H7 (cell line): ENCODE results near the gene TSPAN10. TPM values are rescaled to one million over a fixed set of nuclear protein-coding genes. Genes with fewer than 3 reads are reported as not detected.
A peak's percentile ranks its signal among the peaks of the same experiment; 100 is the strongest.

Experiments used
- DNase-seq: peaks from one replicate; pipeline ENCODE4 v3.0.0; 2012
- H3K27me3 ChIP-seq: 2 replicates; pipeline ENCODE4 v1.6.0; 2011; ENCODE audit warnings: mild to moderate bottlenecking, low read length; ENCODE audit not compliant: control insufficient read depth, insufficient read depth
- H3K36me3 ChIP-seq: replicated peaks from 2 replicates; pipeline ENCODE4 v1.5.1; 2011; ENCODE audit warnings: low read length; ENCODE audit not compliant: control insufficient read depth, insufficient read depth
- H3K4me3 ChIP-seq: 2 replicates; pipeline ENCODE4 v1.5.1; 2011; ENCODE audit warnings: low read depth, mild to moderate bottlenecking, control low read depth, low read length, moderate library complexity; ENCODE audit not compliant: insufficient read depth
- total RNA-seq: library from RNA; depleted of rRNA; stranded (reverse); fragments of >200 nt; shearing (Covaris generic); gene quantifications from 2 replicates; pipeline ENCODE4 v1.2.3, GENCODE V29; 2014

TSPAN10 gene
- total RNA-seq, 1 experiment from 2014 or later = 0.76 TPM

- Histone ChIP-seq H3K4me3 (peak overlapping the region; percentile 97), H3K27me3 (no peaks in the 10 kb centered on the region), H3K36me3 (peaks cover 15% of the 10 kb centered on the region)
- DNase-seq = peak; percentile 54
These were observed 45.7 kb downstream of the TSPAN10 start for GRCh38 chr17:81682565-81683207.

- H3K4me3 ChIP-seq = peak overlapping the region; percentile 97
- peaks cover 15% of the 10 kb centered on the region for H3K36me3 ChIP-seq
- no peaks in the 10 kb centered on the region for H3K27me3 ChIP-seq
- DNase-seq = no peak
These were observed 46.2 kb downstream of the TSPAN10 start for GRCh38 chr17:81683208-81683583.

GRCh38 chr17:81683584-81684441, 46.8 kb downstream of the TSPAN10 start, which contains the start of the genes ARL16 and HGS:
TSS of gene ARL16 (minus strand) at chr17:81683797. CDS start at chr17:81683753, 44 bp downstream.
TSS of gene HGS (plus strand) at chr17:81684011. CDS start at chr17:81684067, 56 bp downstream.
- H3K27me3 ChIP-seq = no peaks in the 10 kb centered on the region
- peaks cover 19% of the 10 kb centered on the region for H3K36me3 ChIP-seq
- DNase-seq = peak; percentile 100
- H3K4me3 ChIP-seq = peak within 1 kb of the TSS; percentile 97

- Histone ChIP-seq H3K36me3 (peaks cover 21% of the 10 kb centered on the region), H3K4me3 (peak overlapping the region; percentile 85), H3K27me3 (no peaks in the 10 kb centered on the region)
- DNase-seq = peak; percentile 78
These were observed 47.5 kb downstream of the TSPAN10 start for GRCh38 chr17:81684442-81684911.

GRCh38 chr17:81685108-81685507, 48.1 kb downstream of the TSPAN10 start:
- Histone ChIP-seq H3K27me3 (no peaks in the 10 kb centered on the region), H3K36me3 (peaks cover 21% of the 10 kb centered on the region), H3K4me3 (no peak overlapping the region)
- peak; percentile 52 for DNase-seq

- no peaks in the 10 kb centered on the region for H3K27me3 ChIP-seq
- no peak for DNase-seq
- no peak overlapping the region for H3K4me3 ChIP-seq
- H3K36me3 ChIP-seq = peaks cover 20% of the 10 kb centered on the region
These were observed 49.6 kb downstream of the TSPAN10 start for GRCh38 chr17:81686614-81687013.

- H3K36me3 ChIP-seq = peaks cover 26% of the 10 kb centered on the region
- H3K27me3 ChIP-seq = no peaks in the 10 kb centered on the region
- DNase-seq = peak; percentile 61
- no peak overlapping the region for H3K4me3 ChIP-seq
These were observed 51.0 kb downstream of the TSPAN10 start for GRCh38 chr17:81687770-81688541.

- H3K36me3 ChIP-seq = peaks cover 26% of the 10 kb centered on the region
- no peak overlapping the region for H3K4me3 ChIP-seq
- DNase-seq = no peak
- H3K27me3 ChIP-seq = no peaks in the 10 kb centered on the region
These were observed 51.6 kb downstream of the TSPAN10 start for GRCh38 chr17:81688616-81689015.

GRCh38 chr17:81690066-81690465, 53.1 kb downstream of the TSPAN10 start:
- no peaks in the 10 kb centered on the region for H3K27me3 ChIP-seq
- H3K36me3 ChIP-seq = peaks cover 28% of the 10 kb centered on the region
- no peak for DNase-seq
- no peak overlapping the region for H3K4me3 ChIP-seq

GRCh38 chr17:81690549-81690948, 53.6 kb downstream of the TSPAN10 start:
- peaks cover 28% of the 10 kb centered on the region for H3K36me3 ChIP-seq
- no peak for DNase-seq
- H3K4me3 ChIP-seq = no peak overlapping the region
- no peaks in the 10 kb centered on the region for H3K27me3 ChIP-seq

GRCh38 chr17:81691196-81691595, 54.2 kb downstream of the TSPAN10 start:
- Histone ChIP-seq H3K4me3 (no peak overlapping the region), H3K36me3 (peaks cover 24% of the 10 kb centered on the region), H3K27me3 (no peaks in the 10 kb centered on the region)
- no peak for DNase-seq

GRCh38 chr17:81691608-81692007, 54.6 kb downstream of the TSPAN10 start:
- Histone ChIP-seq H3K4me3 (no peak overlapping the region), H3K27me3 (no peaks in the 10 kb centered on the region), H3K36me3 (peaks cover 22% of the 10 kb centered on the region)
- DNase-seq = no peak

GRCh38 chr17:81693509-81694210, 56.7 kb downstream of the TSPAN10 start:
- H3K27me3 ChIP-seq = no peaks in the 10 kb centered on the region
- peaks cover 17% of the 10 kb centered on the region for H3K36me3 ChIP-seq
- DNase-seq = peak; percentile 91
- H3K4me3 ChIP-seq = no peak overlapping the region

- DNase-seq = no peak
- no peaks in the 10 kb centered on the region for H3K27me3 ChIP-seq
- no peak overlapping the region for H3K4me3 ChIP-seq
- H3K36me3 ChIP-seq = peaks cover 15% of the 10 kb centered on the region
These were observed 57.8 kb downstream of the TSPAN10 start for GRCh38 chr17:81694810-81695209.
